ENCODE measurements around the gene DSC3. TPM values are rescaled to one million over a fixed set of nuclear protein-coding genes. Genes with fewer than 3 reads are reported as not detected.

The DSC3 gene
- total RNA-seq, 1 donor from 2014 or later = 226 TPM

- peak; percentile 0 for DNase-seq
Measured at GRCh38 chr18:30971338-30971956, 71.1 kb downstream of the DSC3 start.

- DNase-seq = peak; percentile 6
Measured at GRCh38 chr18:30970196-30970816, 72.2 kb downstream of the DSC3 start.

- DNase-seq = no peak
Measured at GRCh38 chr18:30969670-30970170, 72.8 kb downstream of the DSC3 start.

GRCh38 chr18:30967701-30968100 is 74.8 kb downstream of the DSC3 start:
- DNase-seq = no peak

- no peak for DNase-seq
Measured at GRCh38 chr18:30965237-30965636, 77.3 kb downstream of the DSC3 start.

GRCh38 chr18:30960661-30961060 is 81.9 kb downstream of the DSC3 start:
- DNase-seq = no peak

- no peak for DNase-seq
Measured at GRCh38 chr18:30957066-30957465, 85.5 kb downstream of the DSC3 start.

- DNase-seq = no peak
Measured at GRCh38 chr18:30954262-30954661, 88.3 kb downstream of the DSC3 start.

- DNase-seq = no peak
Measured at GRCh38 chr18:30945761-30946160, 96.8 kb downstream of the DSC3 start.

- DNase-seq = no peak
Measured at GRCh38 chr18:30944773-30945417, 97.6 kb downstream of the DSC3 start.

GRCh38 chr18:30940952-30941539 is 101.5 kb downstream of the DSC3 start:
- no peak for DNase-seq

Small RNA genes within 50 kb of the gene (small RNA-seq; reads per million reads assigned to genes)
- not detected for gene RNU6-857P (ENCODE audit: low replicate concordance)

Other genes with a start within 250 kb of the DSC3 start
- 36.4 TPM for gene DSC2, start 59.7 kb upstream of the DSC3 start, total RNA-seq
- 150 TPM for gene DSC1, start 120.1 kb upstream of the DSC3 start, total RNA-seq

Data from skin of body (tissue), 3 donors.